ENCODE measurements around the gene SPAG6.

DNA sequence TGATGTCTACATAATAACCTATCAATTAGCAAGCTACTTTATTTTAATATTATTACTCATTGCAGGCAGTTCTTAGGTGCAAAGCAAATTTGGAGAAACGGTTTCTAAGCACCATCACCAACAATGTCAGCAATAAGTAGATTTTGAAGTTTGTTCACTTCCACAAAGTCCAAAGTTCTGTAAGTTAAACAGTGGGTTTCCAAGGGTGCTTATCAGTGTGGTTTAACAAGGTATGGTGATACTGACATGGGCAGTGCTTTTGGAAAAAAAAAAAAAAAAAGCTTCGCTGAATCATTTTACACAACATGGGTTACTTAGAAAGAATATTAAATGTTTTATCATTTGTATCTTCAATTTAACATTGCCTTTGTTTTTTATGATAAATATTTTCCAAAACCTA, 101.8 kb downstream of the SPAG6 start:
- TF ChIP-seq, protein P1, sequence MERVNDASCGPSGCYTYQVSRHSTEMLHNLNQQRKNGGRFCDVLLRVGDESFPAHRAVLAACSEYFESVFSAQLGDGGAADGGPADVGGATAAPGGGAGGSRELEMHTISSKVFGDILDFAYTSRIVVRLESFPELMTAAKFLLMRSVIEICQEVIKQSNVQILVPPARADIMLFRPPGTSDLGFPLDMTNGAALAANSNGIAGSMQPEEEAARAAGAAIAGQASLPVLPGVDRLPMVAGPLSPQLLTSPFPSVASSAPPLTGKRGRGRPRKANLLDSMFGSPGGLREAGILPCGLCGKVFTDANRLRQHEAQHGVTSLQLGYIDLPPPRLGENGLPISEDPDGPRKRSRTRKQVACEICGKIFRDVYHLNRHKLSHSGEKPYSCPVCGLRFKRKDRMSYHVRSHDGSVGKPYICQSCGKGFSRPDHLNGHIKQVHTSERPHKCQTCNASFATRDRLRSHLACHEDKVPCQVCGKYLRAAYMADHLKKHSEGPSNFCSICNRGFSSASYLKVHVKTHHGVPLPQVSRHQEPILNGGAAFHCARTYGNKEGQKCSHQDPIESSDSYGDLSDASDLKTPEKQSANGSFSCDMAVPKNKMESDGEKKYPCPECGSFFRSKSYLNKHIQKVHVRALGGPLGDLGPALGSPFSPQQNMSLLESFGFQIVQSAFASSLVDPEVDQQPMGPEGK (CRISPR knock-in tag; IDR thresholded peaks at IDR 0.05; ENCODE audit: borderline replicate concordance): no peak
- no peak for TF ChIP-seq ZFP30 (CRISPR knock-in tag; IDR thresholded peaks at IDR 0.05)
- TF ChIP-seq ESRRG (CRISPR knock-in tag; IDR thresholded peaks at IDR 0.05): no peak
- no peak for TF ChIP-seq PPARA (CRISPR knock-in tag; IDR thresholded peaks at IDR 0.05; ENCODE audit: borderline replicate concordance)
- TF ChIP-seq, protein P2, sequence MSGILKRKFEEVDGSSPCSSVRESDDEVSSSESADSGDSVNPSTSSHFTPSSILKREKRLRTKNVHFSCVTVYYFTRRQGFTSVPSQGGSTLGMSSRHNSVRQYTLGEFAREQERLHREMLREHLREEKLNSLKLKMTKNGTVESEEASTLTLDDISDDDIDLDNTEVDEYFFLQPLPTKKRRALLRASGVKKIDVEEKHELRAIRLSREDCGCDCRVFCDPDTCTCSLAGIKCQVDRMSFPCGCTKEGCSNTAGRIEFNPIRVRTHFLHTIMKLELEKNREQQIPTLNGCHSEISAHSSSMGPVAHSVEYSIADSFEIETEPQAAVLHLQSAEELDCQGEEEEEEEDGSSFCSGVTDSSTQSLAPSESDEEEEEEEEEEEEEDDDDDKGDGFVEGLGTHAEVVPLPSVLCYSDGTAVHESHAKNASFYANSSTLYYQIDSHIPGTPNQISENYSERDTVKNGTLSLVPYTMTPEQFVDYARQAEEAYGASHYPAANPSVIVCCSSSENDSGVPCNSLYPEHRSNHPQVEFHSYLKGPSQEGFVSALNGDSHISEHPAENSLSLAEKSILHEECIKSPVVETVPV (CRISPR knock-in tag; IDR thresholded peaks at IDR 0.05): no peak
- TF ChIP-seq ISL1 (CRISPR knock-in tag; IDR thresholded peaks at IDR 0.05): no peak
- TF ChIP-seq, protein P3, sequence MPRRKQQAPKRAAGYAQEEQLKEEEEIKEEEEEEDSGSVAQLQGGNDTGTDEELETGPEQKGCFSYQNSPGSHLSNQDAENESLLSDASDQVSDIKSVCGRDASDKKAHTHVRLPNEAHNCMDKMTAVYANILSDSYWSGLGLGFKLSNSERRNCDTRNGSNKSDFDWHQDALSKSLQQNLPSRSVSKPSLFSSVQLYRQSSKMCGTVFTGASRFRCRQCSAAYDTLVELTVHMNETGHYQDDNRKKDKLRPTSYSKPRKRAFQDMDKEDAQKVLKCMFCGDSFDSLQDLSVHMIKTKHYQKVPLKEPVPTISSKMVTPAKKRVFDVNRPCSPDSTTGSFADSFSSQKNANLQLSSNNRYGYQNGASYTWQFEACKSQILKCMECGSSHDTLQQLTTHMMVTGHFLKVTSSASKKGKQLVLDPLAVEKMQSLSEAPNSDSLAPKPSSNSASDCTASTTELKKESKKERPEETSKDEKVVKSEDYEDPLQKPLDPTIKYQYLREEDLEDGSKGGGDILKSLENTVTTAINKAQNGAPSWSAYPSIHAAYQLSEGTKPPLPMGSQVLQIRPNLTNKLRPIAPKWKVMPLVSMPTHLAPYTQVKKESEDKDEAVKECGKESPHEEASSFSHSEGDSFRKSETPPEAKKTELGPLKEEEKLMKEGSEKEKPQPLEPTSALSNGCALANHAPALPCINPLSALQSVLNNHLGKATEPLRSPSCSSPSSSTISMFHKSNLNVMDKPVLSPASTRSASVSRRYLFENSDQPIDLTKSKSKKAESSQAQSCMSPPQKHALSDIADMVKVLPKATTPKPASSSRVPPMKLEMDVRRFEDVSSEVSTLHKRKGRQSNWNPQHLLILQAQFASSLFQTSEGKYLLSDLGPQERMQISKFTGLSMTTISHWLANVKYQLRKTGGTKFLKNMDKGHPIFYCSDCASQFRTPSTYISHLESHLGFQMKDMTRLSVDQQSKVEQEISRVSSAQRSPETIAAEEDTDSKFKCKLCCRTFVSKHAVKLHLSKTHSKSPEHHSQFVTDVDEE (CRISPR knock-in tag; IDR thresholded peaks at IDR 0.05): no peak
- TF ChIP-seq, protein P4, sequence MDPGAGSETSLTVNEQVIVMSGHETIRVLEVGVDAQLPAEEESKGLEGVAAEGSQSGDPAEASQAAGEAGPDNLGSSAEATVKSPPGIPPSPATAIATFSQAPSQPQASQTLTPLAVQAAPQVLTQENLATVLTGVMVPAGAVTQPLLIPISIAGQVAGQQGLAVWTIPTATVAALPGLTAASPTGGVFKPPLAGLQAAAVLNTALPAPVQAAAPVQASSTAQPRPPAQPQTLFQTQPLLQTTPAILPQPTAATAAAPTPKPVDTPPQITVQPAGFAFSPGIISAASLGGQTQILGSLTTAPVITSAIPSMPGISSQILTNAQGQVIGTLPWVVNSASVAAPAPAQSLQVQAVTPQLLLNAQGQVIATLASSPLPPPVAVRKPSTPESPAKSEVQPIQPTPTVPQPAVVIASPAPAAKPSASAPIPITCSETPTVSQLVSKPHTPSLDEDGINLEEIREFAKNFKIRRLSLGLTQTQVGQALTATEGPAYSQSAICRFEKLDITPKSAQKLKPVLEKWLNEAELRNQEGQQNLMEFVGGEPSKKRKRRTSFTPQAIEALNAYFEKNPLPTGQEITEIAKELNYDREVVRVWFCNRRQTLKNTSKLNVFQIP (CRISPR knock-in tag; IDR thresholded peaks at IDR 0.05; ENCODE audit: borderline replicate concordance, low read depth): no peak
- TF ChIP-seq RARB (CRISPR knock-in tag; IDR thresholded peaks at IDR 0.05): no peak
- no peak for TF ChIP-seq GLIS3 (CRISPR knock-in tag; IDR thresholded peaks at IDR 0.05)
- no peak for TF ChIP-seq CSDC2 (CRISPR knock-in tag; IDR thresholded peaks at IDR 0.05)
- TF ChIP-seq ZFP3 (CRISPR knock-in tag; IDR thresholded peaks at IDR 0.05): no peak
- TF ChIP-seq ZNF70 (CRISPR knock-in tag; IDR thresholded peaks at IDR 0.05): no peak

All from SK-N-SH treated with all-trans-retinoic acid at 6 μM for 48 hours (cell line).